Endothelial cell of umbilical vein (primary cell): ENCODE data around the gene ATP4A. TPM values are rescaled to one million over a fixed set of nuclear protein-coding genes. Genes with fewer than 3 reads are reported as not detected.

Experiments used
- BruUV-seq: library from RNA; stranded (reverse); fragments of 400-500 nt; replicated peaks from 2 replicates; lab custom pipeline; 2021; lab: Mats Ljungman, UMichigan
- CTCF ChIA-PET: fragments of 300-600, 350-600 bp; sonication (Branson Sonifier 250); formaldehyde crosslinking; loops from one replicate; lab custom pipeline; 2021; ENCODE audit warnings: antibody characterized with exemption, inconsistent platforms; lab: Charles Lee
- POLR2A ChIA-PET: fragments of 300-600, 350-600 bp; sonication (Branson Sonifier 250); formaldehyde crosslinking; loops from one replicate; lab custom pipeline; 2021; ENCODE audit warnings: antibody characterized with exemption, inconsistent platforms; lab: Charles Lee
- DNase-seq: peaks from one replicate; pipeline ENCODE4 v3.0.0-alpha.2; 2011; ENCODE audit warnings: low read depth, low spot score
- FAIRE-seq: peaks from 2 replicates; lab custom pipeline; 2011; peaks lifted over from hg19 to GRCh38; lab: Jason Lieb, UNC
- H2AFZ ChIP-seq: 2 replicates; pipeline ENCODE4 v1.6.0; 2012; ENCODE audit warnings: low read depth, low read length, control low read depth, inconsistent platforms
- H3K27ac ChIP-seq: 2 replicates; pipeline ENCODE4 v1.5.1; 2011; ENCODE audit warnings: low read depth, mild to moderate bottlenecking, control low read depth, low read length, moderate library complexity; ENCODE audit not compliant: insufficient read depth
- H3K27me3 ChIP-seq, 2 experiments: 2 replicates each; pipeline versions ENCODE4 v1.6.0 to v1.6.1; 2011; ENCODE audit warnings: low read length in 2 of 2, mixed read lengths in 1 of 2; ENCODE audit not compliant: control insufficient read depth in 2 of 2, insufficient read depth in 2 of 2
- H3K36me3 ChIP-seq, 2 experiments: 2 replicates in 1 of 2; 3 replicates in 1 of 2; pipeline ENCODE4 v1.5.1; 2011; ENCODE audit warnings: low read length in 2 of 2, mild to moderate bottlenecking in 1 of 2, moderate library complexity in 1 of 2; ENCODE audit not compliant: control insufficient read depth in 2 of 2, insufficient read depth in 2 of 2; ENCODE audit errors: extremely low read depth in 1 of 2
- H3K4me1 ChIP-seq: 3 replicates; pipeline ENCODE4 v1.5.1; 2011; ENCODE audit warnings: mild to moderate bottlenecking, low read length; ENCODE audit not compliant: control insufficient read depth, insufficient read depth; ENCODE audit errors: extremely low read depth
- H3K4me2 ChIP-seq: 2 replicates; pipeline ENCODE4 v1.6.1; 2011; ENCODE audit warnings: low read length, control low read depth, mixed read lengths; ENCODE audit not compliant: insufficient read depth
- H3K4me3 ChIP-seq, 3 experiments: fragments of 200-600 bp in 1 of 3; sonication (generic), shearing (Covaris generic) in 1 of 3; replicated peaks in 1 of 3; 2 replicates each; pipeline ENCODE4 v1.5.1; 2011 to 2016; ENCODE audit warnings: control low read depth in 3 of 3, low read length in 3 of 3, mild to moderate bottlenecking in 2 of 3, inconsistent platforms in 1 of 3, low read depth in 1 of 3, moderate library complexity in 1 of 3; ENCODE audit not compliant: insufficient read depth in 1 of 3
- H3K79me2 ChIP-seq: 2 replicates; pipeline ENCODE4 v1.6.0; 2012; ENCODE audit warnings: low read length, inconsistent platforms; ENCODE audit not compliant: control insufficient read depth, insufficient read depth
- H3K9ac ChIP-seq: replicated peaks from 2 replicates; pipeline ENCODE3; 2011; ENCODE audit warnings: low read length, control low read depth; ENCODE audit not compliant: insufficient read depth; ENCODE audit errors: extremely low read depth
- H3K9me1 ChIP-seq: replicated peaks from 3 replicates; pipeline ENCODE4 v1.6.0; 2011; ENCODE audit warnings: mild to moderate bottlenecking, low read length; ENCODE audit not compliant: control insufficient read depth, insufficient read depth; ENCODE audit errors: extremely low read depth
- H3K9me3 ChIP-seq: replicated peaks from 2 replicates; pipeline ENCODE4 v1.5.1; 2012; ENCODE audit warnings: low read length, inconsistent platforms; ENCODE audit not compliant: control insufficient read depth, insufficient read depth
- H4K20me1 ChIP-seq: replicated peaks from 2 replicates; pipeline ENCODE3; 2011; ENCODE audit warnings: mild to moderate bottlenecking, low read length; ENCODE audit not compliant: control insufficient read depth, insufficient read depth; ENCODE audit errors: extremely low read depth
- CTCF ChIP-seq, 2 donors: IDR thresholded peaks; 1 replicate in 1 of 2; 2 replicates in 1 of 2; pipeline ENCODE4 v1.5.1; 2011; ENCODE audit warnings: low read length in 2 of 2, mild to moderate bottlenecking in 2 of 2, moderate library complexity in 2 of 2, control low read depth in 1 of 2, inconsistent platforms in 1 of 2, low read depth in 1 of 2; ENCODE audit not compliant: insufficient read depth in 1 of 2; ENCODE audit errors: extremely low read depth in 1 of 2
- EZH2 ChIP-seq: IDR thresholded peaks from 2 replicates; pipeline ENCODE4 v1.6.1; 2012; ENCODE audit warnings: borderline replicate concordance, low read depth, mild to moderate bottlenecking, moderate library complexity, low read length, inconsistent platforms; ENCODE audit not compliant: severe bottlenecking
- FOS ChIP-seq: IDR thresholded peaks from 2 replicates; pipeline ENCODE4 v1.6.1; 2011; ENCODE audit warnings: mild to moderate bottlenecking, low read length, moderate library complexity, borderline replicate concordance; ENCODE audit not compliant: insufficient read depth
- GATA2 ChIP-seq: IDR thresholded peaks from 2 replicates; pipeline ENCODE4 v1.7.0; 2011; ENCODE audit warnings: low read depth, mild to moderate bottlenecking, moderate library complexity, mixed read lengths, low read length; ENCODE audit not compliant: insufficient read length, insufficient read depth
- JUN ChIP-seq: IDR thresholded peaks from 2 replicates; pipeline ENCODE4 v1.6.1; 2011; ENCODE audit warnings: borderline replicate concordance, low read depth; ENCODE audit not compliant: insufficient read length, insufficient read depth
- MAX ChIP-seq: IDR thresholded peaks from 2 replicates; pipeline ENCODE4 v1.6.1; 2011; ENCODE audit not compliant: insufficient read depth, insufficient read length
- MYC ChIP-seq: IDR thresholded peaks from one replicate; pipeline ENCODE4 v1.6.1; 2011; ENCODE audit warnings: mild to moderate bottlenecking, low read depth, low read length
- POLR2A ChIP-seq: IDR thresholded peaks from 2 replicates; pipeline ENCODE4 v1.6.1; 2012; ENCODE audit warnings: low read depth, mild to moderate bottlenecking, control low read depth, low read length
- POLR2AphosphoS5 ChIP-seq: IDR thresholded peaks from 2 replicates; pipeline ENCODE4 v1.6.1; 2012; ENCODE audit warnings: low read depth, mild to moderate bottlenecking, control low read depth, low read length, moderate library complexity; ENCODE audit not compliant: insufficient read depth
- dilution Hi-C: fragments of 300-500 bp; cut with MboI; formaldehyde crosslinking; loops from one replicate; pipeline ENCODE4 v1.15.0; 2019; ENCODE audit warnings: low sequenced_read_pairs; ENCODE audit not compliant: extremely low pct_ligation_motif_present
- intact Hi-C: fragments of 100-400 bp; cut with micrococcal nuclease; formaldehyde crosslinking; loops from one replicate; pipeline ENCODE4 v1.10.0; 2022
- polyA plus RNA-seq, 4 experiments: library from polyadenylated mRNA; depleted of rRNA in 3 of 4; stranded (reverse) in 3 of 4; unstranded in 1 of 4; fragments of >200 nt; gene quantifications; 2 replicates each; pipeline versions ENCODE4 v1.2.1 to v1.2.3, GENCODE V29; 2011 to 2012; ENCODE audit warnings: missing spikeins in 1 of 4
- total RNA-seq: library from RNA; stranded (reverse); gene quantifications from 2 replicates; pipeline ENCODE4 v1.2.3, GENCODE V29; 2021

The ATP4A gene
- total and polyA plus RNA-seq, 2 donors (not counting 3 experiments of a cell fraction or from before 2014, with no cell fraction given): not detected

- no peaks in the 10 kb centered on the region for H3K4me1 ChIP-seq
- no peak overlapping the region for H2AFZ ChIP-seq
- TF ChIP-seq MAX (no peak), POLR2AphosphoS5 (no peak), JUN (no peak), EZH2 (no peak), POLR2A (no peak), FOS (no peak), CTCF (IDR thresholded peaks at IDR 0.05; ENCODE audit: extremely low read depth in 1 of 2, insufficient read depth in 1 of 2, low read depth in 1 of 2, low read length in 2 of 2) (no peak), GATA2 (no peak), MYC (no peak)
- no TSS peak for BruUV-seq
- no peaks in the 10 kb centered on the region for H3K9me3 ChIP-seq
- H3K4me2 ChIP-seq: no peak overlapping the region
- no peak overlapping the region for H3K9ac ChIP-seq
- no peak for FAIRE-seq
- H4K20me1 ChIP-seq: no peaks in the 10 kb centered on the region
- no peak for DNase-seq
- no peaks in the 10 kb centered on the region for H3K79me2 ChIP-seq
- H3K9me1 ChIP-seq: no peaks in the 10 kb centered on the region
- no peak overlapping the region for H3K4me3 ChIP-seq
- H3K27ac ChIP-seq: no peak overlapping the region
- intact Hi-C loops (no loop called here), dilution Hi-C loops (no loop called here)
- H3K27me3 ChIP-seq: peaks cover 0 to 4% of the 10 kb centered on the region in 2 experiments
- ChIA-PET CTCF (interaction anchor here (0.7 kb wide), 1 partner anchor 12 kb away, joined by 4 read pairs; no protein-coding TSS in a partner anchor), POLR2A (no interaction called here)
- no peaks in the 10 kb centered on the region for H3K36me3 ChIP-seq
Measured at GRCh38 chr19:35560271-35560670, 3.2 kb downstream of the ATP4A start.
